Measurements from ENCODE around the gene INIP. TPM values are rescaled to one million over a fixed set of nuclear protein-coding genes. Genes with fewer than 3 reads are reported as not detected.

Gene INIP
- 10 to 100 TPM in 1 of 4 donors, 1 to 10 TPM in 3; 6.0 to 13.4 (median 7.8) TPM for total RNA-seq

GRCh38 chr9:112717661-112718331 lies at the start of gene INIP:
Gene INIP, minus strand, starts transcription at chr9:112718117. Its CDS starts 1,632 bp downstream, at chr9:112716485.
- Histone ChIP-seq H3K4me1 (peaks cover 5 to 11% of the 10 kb centered on the region in 2 donors), H3K4me3 (peak within 1 kb of the TSS; percentile 76 to 96 (median 84)), H3K9me3 (no peaks in the 10 kb centered on the region), H3K36me3 (no peaks in the 10 kb centered on the region), H3K27me3 (no peaks in the 10 kb centered on the region), H3K27ac (peak within 1 kb of the TSS; percentile 86 to 95 (median 90))
- TF ChIP-seq POLR2A (IDR thresholded peaks at IDR 0.05) (peak; percentile 66 to 74), CTCF (IDR thresholded peaks at IDR 0.05 in 4 of 5, conservative IDR thresholded peaks at IDR 0.05 in 1 of 5) (peak in 1 of 5 experiments; percentile 21)
- peak; percentile 91 to 94 for DNase-seq
- in situ Hi-C loops (cut with MboI; ENCODE audit: low sequenced_read_pairs in 4 of 4) = no loop called here
- ATAC-seq = peak; percentile 99
- intact Hi-C loops (cut with DNase I; ENCODE audit: low total_unique reads) = loop anchor here (1.0 to 10.0 kb wide), 8 partner anchors 33 to 433 kb away; partner anchors contain the start of genes HSDL2, KIAA1958, PTBP3 and SNX30

- ATAC-seq = no peak
- no peak overlapping the region for H3K27ac ChIP-seq
- H3K36me3 ChIP-seq = no peaks in the 10 kb centered on the region
- H3K4me3 ChIP-seq = no peak overlapping the region
- no peaks in the 10 kb centered on the region for H3K27me3 ChIP-seq
- no peaks in the 10 kb centered on the region for H3K9me3 ChIP-seq
- no peak for DNase-seq
- H3K4me1 ChIP-seq = no peaks in the 10 kb centered on the region
- TF ChIP-seq POLR2A (IDR thresholded peaks at IDR 0.05) (no peak), CTCF (IDR thresholded peaks at IDR 0.05 in 4 of 5, conservative IDR thresholded peaks at IDR 0.05 in 1 of 5) (no peak)
- intact Hi-C loops (cut with DNase I; ENCODE audit: low total_unique reads) = no loop called here
- in situ Hi-C loops (cut with MboI; ENCODE audit: low sequenced_read_pairs in 4 of 4) = no loop called here
These were observed 47.4 kb upstream of the INIP start for GRCh38 chr9:112765281-112765680.

- in situ Hi-C loops (cut with MboI; ENCODE audit: low sequenced_read_pairs in 4 of 4) = no loop called here
- H3K4me3 ChIP-seq = no peak overlapping the region
- no peaks in the 10 kb centered on the region for H3K4me1 ChIP-seq
- TF ChIP-seq POLR2A (IDR thresholded peaks at IDR 0.05) = no peak
- no peak overlapping the region for H3K27ac ChIP-seq
- DNase-seq (no peak), ATAC-seq (no peak)
- H3K9me3 ChIP-seq = no peaks in the 10 kb centered on the region
- intact Hi-C loops (cut with DNase I; ENCODE audit: low total_unique reads) = no loop called here
- no peaks in the 10 kb centered on the region for H3K36me3 ChIP-seq
- H3K27me3 ChIP-seq = no peaks in the 10 kb centered on the region
These were observed 46.9 kb upstream of the INIP start for GRCh38 chr9:112764837-112765236.

GRCh38 chr9:112764344-112764743 lies 46.4 kb upstream of the INIP start:
- no peaks in the 10 kb centered on the region for H3K9me3 ChIP-seq
- no peaks in the 10 kb centered on the region for H3K27me3 ChIP-seq
- no peaks in the 10 kb centered on the region for H3K4me1 ChIP-seq
- H3K27ac ChIP-seq = no peak overlapping the region
- no peaks in the 10 kb centered on the region for H3K36me3 ChIP-seq
- in situ Hi-C loops (cut with MboI; ENCODE audit: low sequenced_read_pairs in 4 of 4) = no loop called here
- H3K4me3 ChIP-seq = no peak overlapping the region
- intact Hi-C loops (cut with DNase I; ENCODE audit: low total_unique reads) = no loop called here
- no peak for TF ChIP-seq CTCF (IDR thresholded peaks at IDR 0.05 in 4 of 5, conservative IDR thresholded peaks at IDR 0.05 in 1 of 5)
- ATAC-seq (no peak), DNase-seq (no peak)

GRCh38 chr9:112762726-112763518 lies 45.0 kb upstream of the INIP start:
- DNase-seq (no peak), ATAC-seq (no peak)
- Histone ChIP-seq H3K4me3 (no peak overlapping the region), H3K27ac (no peak overlapping the region), H3K36me3 (no peaks in the 10 kb centered on the region), H3K27me3 (no peaks in the 10 kb centered on the region), H3K9me3 (no peaks in the 10 kb centered on the region), H3K4me1 (no peaks in the 10 kb centered on the region)
- TF ChIP-seq POLR2A (IDR thresholded peaks at IDR 0.05) (no peak), CTCF (IDR thresholded peaks at IDR 0.05 in 4 of 5, conservative IDR thresholded peaks at IDR 0.05 in 1 of 5) (no peak)
- in situ Hi-C loops (cut with MboI; ENCODE audit: low sequenced_read_pairs in 4 of 4) (no loop called here), intact Hi-C loops (cut with DNase I; ENCODE audit: low total_unique reads) (no loop called here)
